Mesothelial cell of epicardium (in vitro differentiated cells): ENCODE data around the gene HNRNPLL. TPM values are rescaled to one million over a fixed set of nuclear protein-coding genes. Genes with fewer than 3 reads are reported as not detected.
A peak's percentile ranks its signal among the peaks of the same experiment; 100 is the strongest.

Experiments used
- DNase-seq, 2 experiments: peaks; one replicate each; pipeline ENCODE4 v3.0.0; 2021; ENCODE audit warnings: low spot score in 2 of 2; ENCODE audit not compliant: unreplicated experiment in 2 of 2
- H3K27ac Mint-ChIP-seq: 2 replicates; pipeline ENCODE4 v1.8.0; 2021; ENCODE audit warnings: mixed read lengths
- H3K27me3 Mint-ChIP-seq: 2 replicates; pipeline ENCODE4 v1.8.0; 2021; ENCODE audit warnings: low read depth, mixed read lengths
- H3K36me3 Mint-ChIP-seq: 2 replicates; pipeline ENCODE4 v1.8.0; 2021; ENCODE audit warnings: mixed read lengths
- H3K4me1 Mint-ChIP-seq: 2 replicates; pipeline ENCODE4 v1.8.0; 2021; ENCODE audit warnings: mixed read lengths
- H3K4me3 Mint-ChIP-seq: 2 replicates; pipeline ENCODE4 v1.8.0; 2021; ENCODE audit warnings: mild to moderate bottlenecking, moderate library complexity, mixed read lengths
- H3K9me3 Mint-ChIP-seq: 2 replicates; pipeline ENCODE4 v1.8.0; 2021; ENCODE audit warnings: mixed read lengths
- CTCF ChIP-seq: fragments of 200-600 bp; sonication (generic); IDR thresholded peaks from one replicate; pipeline ENCODE4 v1.5.0; 2021; ENCODE audit warnings: antibody characterized with exemption; ENCODE audit not compliant: unreplicated experiment
- total RNA-seq: library from RNA; stranded (reverse); gene quantifications from 3 replicates; pipeline ENCODE4 v1.2.1, GENCODE V29; 2021

The HNRNPLL gene
- total RNA-seq, 1 donor from 2014 or later, result 80.7 TPM

- no peak for DNase-seq
- Mint-ChIP-seq H3K27me3 (no peaks in the 10 kb centered on the region), H3K4me1 (peaks cover 23% of the 10 kb centered on the region), H3K36me3 (no peaks in the 10 kb centered on the region), H3K27ac (no peak overlapping the region), H3K4me3 (no peak overlapping the region), H3K9me3 (no peaks in the 10 kb centered on the region)
- no peak for TF ChIP-seq CTCF
Observed at GRCh38 chr2:38522754-38523349, 79.9 kb downstream of the HNRNPLL start.

GRCh38 chr2:38521835-38522234, 80.9 kb downstream of the HNRNPLL start:
- no peak for TF ChIP-seq CTCF
- Mint-ChIP-seq H3K27ac (no peak overlapping the region), H3K4me3 (no peak overlapping the region), H3K36me3 (no peaks in the 10 kb centered on the region), H3K4me1 (peaks cover 23% of the 10 kb centered on the region), H3K27me3 (peaks cover 2% of the 10 kb centered on the region), H3K9me3 (no peaks in the 10 kb centered on the region)
- DNase-seq, result no peak

GRCh38 chr2:38517284-38517683, 85.4 kb downstream of the HNRNPLL start:
- H3K27me3 Mint-ChIP-seq, result peaks cover 2% of the 10 kb centered on the region
- peaks cover 23% of the 10 kb centered on the region for H3K4me1 Mint-ChIP-seq
- DNase-seq, result no peak
- no peak overlapping the region for H3K4me3 Mint-ChIP-seq
- H3K36me3 Mint-ChIP-seq, result no peaks in the 10 kb centered on the region
- no peak for TF ChIP-seq CTCF
- H3K9me3 Mint-ChIP-seq, result peaks cover 7% of the 10 kb centered on the region
- H3K27ac Mint-ChIP-seq, result no peak overlapping the region

- peaks cover 2% of the 10 kb centered on the region for H3K27me3 Mint-ChIP-seq
- H3K36me3 Mint-ChIP-seq, result no peaks in the 10 kb centered on the region
- H3K9me3 Mint-ChIP-seq, result peaks cover 7% of the 10 kb centered on the region
- H3K4me3 Mint-ChIP-seq, result no peak overlapping the region
- TF ChIP-seq CTCF, result no peak
- H3K4me1 Mint-ChIP-seq, result peaks cover 23% of the 10 kb centered on the region
- DNase-seq, result no peak
- H3K27ac Mint-ChIP-seq, result no peak overlapping the region
Observed at GRCh38 chr2:38516526-38516925, 86.2 kb downstream of the HNRNPLL start.

- Mint-ChIP-seq H3K27me3 (peaks cover 2% of the 10 kb centered on the region), H3K4me1 (peaks cover 23% of the 10 kb centered on the region), H3K36me3 (no peaks in the 10 kb centered on the region), H3K9me3 (peaks cover 7% of the 10 kb centered on the region), H3K4me3 (no peak overlapping the region), H3K27ac (peak overlapping the region; percentile 96)
- DNase-seq, result no peak
- TF ChIP-seq CTCF, result no peak
Observed at GRCh38 chr2:38516122-38516521, 86.6 kb downstream of the HNRNPLL start.
